WTC11 (cell line): Measurements from ENCODE around the gene FABP3. TPM values are rescaled to one million over a fixed set of nuclear protein-coding genes. Genes with fewer than 3 reads are reported as not detected.

Experiments used
- ATAC-seq: fragments of 200-7000 bp; cut with Tn5 transposase; 2 replicates; pipeline ENCODE4 v1.10.0; 2021; ENCODE audit warnings: mild to moderate bottlenecking, moderate library complexity
- CTCF ChIA-PET: fragments of 300-600 bp; sonication (Branson Sonifier 250); formaldehyde crosslinking; loops from one replicate; lab custom pipeline; 2021; ENCODE audit warnings: antibody characterized with exemption; lab: Charles Lee
- POLR2A ChIA-PET: fragments of 350-600 bp; sonication (Branson Sonifier 250); formaldehyde crosslinking; loops from one replicate; lab custom pipeline; 2021; ENCODE audit warnings: antibody characterized with exemption; lab: Charles Lee
- DNase-seq: peaks from one replicate; pipeline ENCODE4 v3.0.0; 2021; ENCODE audit warnings: low spot score
- H3K27ac Mint-ChIP-seq: 2 replicates; pipeline ENCODE4 v1.8.0; 2021; ENCODE audit warnings: mixed read lengths
- H3K27me3 Mint-ChIP-seq: 2 replicates; pipeline ENCODE4 v1.8.0; 2021; ENCODE audit warnings: low read depth, mild to moderate bottlenecking, moderate library complexity, mixed read lengths
- H3K36me3 Mint-ChIP-seq: 2 replicates; pipeline ENCODE4 v1.8.0; 2021; ENCODE audit warnings: mixed read lengths
- H3K4me1 Mint-ChIP-seq: 2 replicates; pipeline ENCODE4 v1.8.0; 2022; ENCODE audit warnings: mixed read lengths
- H3K4me3 Mint-ChIP-seq: 2 replicates; pipeline ENCODE4 v1.8.0; 2021; ENCODE audit warnings: mild to moderate bottlenecking, moderate library complexity, mixed read lengths
- H3K9me3 Mint-ChIP-seq: 2 replicates; pipeline ENCODE4 v1.8.0; 2021; ENCODE audit warnings: mixed read lengths
- ATF1 ChIP-seq: sonication (generic); formaldehyde crosslinking; IDR thresholded peaks from 2 replicates; pipeline ENCODE4 v1.8.1; 2023; ENCODE audit warnings: mild to moderate bottlenecking, moderate library complexity, missing genetic modification reagents
- CDX4 ChIP-seq: fragments of 250-450 bp; sonication (Bioruptor Pico); IDR thresholded peaks from 2 replicates; pipeline ENCODE4 v1.9.0; 2021; ENCODE audit warnings: moderate library complexity, mild to moderate bottlenecking, inconsistent platforms, borderline replicate concordance
- CREM ChIP-seq: sonication (generic); formaldehyde crosslinking; IDR thresholded peaks from 2 replicates; pipeline ENCODE4 v1.8.1; 2022; ENCODE audit warnings: mild to moderate bottlenecking, missing genetic modification reagents, moderate library complexity
- E2F1 ChIP-seq: sonication (generic); formaldehyde crosslinking; IDR thresholded peaks from 2 replicates; pipeline ENCODE4 v1.8.0; 2022; ENCODE audit warnings: mild to moderate bottlenecking, missing genetic modification reagents
- E2F4 ChIP-seq: sonication (generic); formaldehyde crosslinking; IDR thresholded peaks from 2 replicates; pipeline ENCODE4 v1.8.1; 2022; ENCODE audit warnings: low read depth, mild to moderate bottlenecking, moderate library complexity, missing genetic modification reagents, borderline replicate concordance
- EMX1 ChIP-seq: fragments of 250-450 bp; sonication (Bioruptor Pico); IDR thresholded peaks from 2 replicates; pipeline ENCODE4 v1.8.0; 2021; ENCODE audit warnings: mild to moderate bottlenecking
- ETV6 ChIP-seq: sonication (generic); formaldehyde crosslinking; IDR thresholded peaks from 2 replicates; pipeline ENCODE4 v1.8.1; 2022; ENCODE audit warnings: mild to moderate bottlenecking, missing genetic modification reagents
- FOXP1 ChIP-seq: sonication (generic); formaldehyde crosslinking; IDR thresholded peaks from 2 replicates; pipeline ENCODE4 v1.8.0; 2022; ENCODE audit warnings: missing genetic modification reagents, mild to moderate bottlenecking, moderate library complexity, borderline replicate concordance
- GTF2I ChIP-seq: fragments of 250-450 bp; sonication (Bioruptor Pico); conservative IDR thresholded peaks from 2 replicates; pipeline ENCODE4 v1.4.0; 2021; ENCODE audit warnings: mild to moderate bottlenecking
- HMGXB4 ChIP-seq: sonication (generic); formaldehyde crosslinking; IDR thresholded peaks from 2 replicates; pipeline ENCODE4 v1.8.1; 2023; ENCODE audit warnings: mild to moderate bottlenecking, moderate library complexity, missing genetic modification reagents
- JAZF1 ChIP-seq: fragments of 250-450 bp; sonication (Bioruptor Pico); IDR thresholded peaks from 2 replicates; pipeline ENCODE4 v1.9.0; 2021; ENCODE audit warnings: moderate library complexity, mild to moderate bottlenecking, inconsistent platforms
- NFE2L1 ChIP-seq: sonication (generic); formaldehyde crosslinking; IDR thresholded peaks from 2 replicates; pipeline ENCODE4 v1.8.1; 2023; ENCODE audit warnings: missing genetic modification reagents
- NR1H2 ChIP-seq: sonication (generic); formaldehyde crosslinking; IDR thresholded peaks from 2 replicates; pipeline ENCODE4 v1.9.0; 2021; ENCODE audit warnings: mild to moderate bottlenecking, moderate library complexity, missing genetic modification reagents
- NR2C2 ChIP-seq: sonication (generic); formaldehyde crosslinking; IDR thresholded peaks from 2 replicates; pipeline ENCODE4 v1.8.0; 2022; ENCODE audit warnings: mild to moderate bottlenecking, missing genetic modification reagents
- NR3C1 ChIP-seq: sonication (generic); formaldehyde crosslinking; conservative IDR thresholded peaks from 2 replicates; pipeline ENCODE4 v1.8.1; 2023; ENCODE audit warnings: low read depth, mild to moderate bottlenecking, missing genetic modification reagents
- OVOL2 ChIP-seq: fragments of 250-450 bp; sonication (Bioruptor Pico); IDR thresholded peaks from 2 replicates; pipeline ENCODE4 v1.9.0; 2021; ENCODE audit warnings: mild to moderate bottlenecking, borderline replicate concordance
- RELA ChIP-seq: sonication (generic); formaldehyde crosslinking; IDR thresholded peaks from 2 replicates; pipeline ENCODE4 v1.8.1; 2022; ENCODE audit warnings: missing genetic modification reagents, mild to moderate bottlenecking, borderline replicate concordance
- SMAD4 ChIP-seq: sonication (generic); formaldehyde crosslinking; IDR thresholded peaks from 2 replicates; pipeline ENCODE4 v1.8.0; 2022; ENCODE audit warnings: mild to moderate bottlenecking, missing genetic modification reagents
- SP1 ChIP-seq: sonication (generic); formaldehyde crosslinking; conservative IDR thresholded peaks from 2 replicates; pipeline ENCODE4 v1.8.1; 2022; ENCODE audit warnings: missing genetic modification reagents
- TCF7 ChIP-seq: sonication (generic); formaldehyde crosslinking; IDR thresholded peaks from 2 replicates; pipeline ENCODE4 v1.8.0; 2022; ENCODE audit warnings: mild to moderate bottlenecking, low read depth, missing genetic modification reagents, moderate library complexity
- ZNF232 ChIP-seq: sonication (generic); formaldehyde crosslinking; IDR thresholded peaks from 2 replicates; pipeline ENCODE4 v1.8.0; 2022; ENCODE audit warnings: mild to moderate bottlenecking, missing genetic modification reagents
- ZNF396 ChIP-seq: fragments of 250-450 bp; sonication (Bioruptor Pico); IDR thresholded peaks from 2 replicates; pipeline ENCODE4 v1.8.0; 2021; ENCODE audit warnings: mild to moderate bottlenecking, moderate library complexity, borderline replicate concordance
- ZNF671 ChIP-seq: fragments of 250-450 bp; sonication (Bioruptor Pico); IDR thresholded peaks from 2 replicates; pipeline ENCODE4 v1.8.0; 2021; ENCODE audit warnings: mild to moderate bottlenecking
- total RNA-seq: library from RNA; stranded (reverse); gene quantifications from 3 replicates; pipeline ENCODE4 v1.2.3, GENCODE V29; 2021

FABP3 gene
- total RNA-seq, 1 experiment from 2014 or later: 25.0 TPM

- Mint-ChIP-seq H3K27me3 (peaks cover 16% of the 10 kb centered on the region), H3K36me3 (no peaks in the 10 kb centered on the region), H3K27ac (0 out of 2 replicates have a peak within 1 kb of the TSS, but pooled peaks have one; percentile 47), H3K4me3 (peak within 1 kb of the TSS; percentile 95), H3K4me1 (peaks cover 37% of the 10 kb centered on the region), H3K9me3 (no peaks in the 10 kb centered on the region)
- ATAC-seq (peak; percentile 83), DNase-seq (peak; percentile 67)
- ChIA-PET POLR2A (interaction anchor here (2.4 kb wide), 1 partner anchor 40 kb away, joined by 14 read pairs; the partner anchor contains the start of gene FABP3), CTCF (interaction anchor here (1.1 to 3.5 kb wide), 7 partner anchors 8 to 136 kb away, joined by 3 to 21 read pairs (median 14); no protein-coding TSS in a partner anchor)
- TF ChIP-seq ETV6 (CRISPR knock-in tag) (0 out of 2 replicates have a peak, but pooled peaks have one; percentile 32), NR2C2 (CRISPR knock-in tag) (no peak), GTF2I (CRISPR knock-in tag) (0 out of 2 replicates have a peak, but pooled peaks have one; percentile 14), ZNF232 (CRISPR knock-in tag) (0 out of 2 replicates have a peak, but pooled peaks have one; percentile 6), SP1 (CRISPR knock-in tag) (no peak; the same call in 1 of the 2 replicates), CDX4 (CRISPR knock-in tag) (no peak)
Observed at GRCh38 chr1:31412732-31413404, 40.0 kb upstream of the FABP3 start, which contains the start of gene SERINC2. Gene SERINC2, plus strand, starts transcription at chr1:31413213. Its CDS starts 53 bp downstream, at chr1:31413266.

- DNase-seq (no peak), ATAC-seq (no peak)
- no peaks in the 10 kb centered on the region for H3K36me3 Mint-ChIP-seq
- no peak overlapping the region for H3K27ac Mint-ChIP-seq
- H3K9me3 Mint-ChIP-seq: no peaks in the 10 kb centered on the region
- no peak for TF ChIP-seq EMX1 (CRISPR knock-in tag)
- TF ChIP-seq CREM (CRISPR knock-in tag): no peak
- no peak for TF ChIP-seq NFE2L1 (CRISPR knock-in tag)
- TF ChIP-seq JAZF1 (CRISPR knock-in tag): no peak
- TF ChIP-seq TCF7 (CRISPR knock-in tag): no peak
- no peak for TF ChIP-seq E2F1 (CRISPR knock-in tag)
- no peak for TF ChIP-seq FOXP1 (CRISPR knock-in tag)
- TF ChIP-seq SMAD4 (CRISPR knock-in tag): no peak
- no peak for TF ChIP-seq ZNF396
- TF ChIP-seq NR1H2 (CRISPR knock-in tag): no peak
- TF ChIP-seq ZNF671 (CRISPR knock-in tag): no peak
- TF ChIP-seq ATF1: no peak
- TF ChIP-seq E2F4 (CRISPR knock-in tag): no peak
- no peak for TF ChIP-seq HMGXB4 (CRISPR knock-in tag)
- no peak for TF ChIP-seq OVOL2 (CRISPR knock-in tag)
- TF ChIP-seq RELA (CRISPR knock-in tag): no peak
- TF ChIP-seq NR3C1: no peak
- peaks cover 16% of the 10 kb centered on the region for H3K27me3 Mint-ChIP-seq
- peaks cover 33% of the 10 kb centered on the region for H3K4me1 Mint-ChIP-seq
- POLR2A ChIA-PET: no interaction called here
- CTCF ChIA-PET: interaction anchor here (1.5 to 3.5 kb wide), 4 partner anchors 9 to 136 kb away, joined by 6 to 21 read pairs (median 14); no protein-coding TSS in a partner anchor
- peak overlapping the region; percentile 71 for H3K4me3 Mint-ChIP-seq
Observed at GRCh38 chr1:31412205-31412604, 39.3 kb upstream of the FABP3 start.
